CMK (cell line): ENCODE results near the gene ADAMTSL3.
"Not testable (repeated sequence)": the region's sequence is repeated elsewhere in the genome, so short reads cannot be mapped to it uniquely, and the experiment has no call there.

Experiments
- DNase-seq: peaks from one replicate; pipeline ENCODE4 v3.0.0-alpha.2; 2010; ENCODE audit warnings: low read depth

Gene ADAMTSL3

GRCh38 chr15:83698294-83698693 is 44.4 kb downstream of the ADAMTSL3 start:
- DNase-seq: no peak

DNA sequence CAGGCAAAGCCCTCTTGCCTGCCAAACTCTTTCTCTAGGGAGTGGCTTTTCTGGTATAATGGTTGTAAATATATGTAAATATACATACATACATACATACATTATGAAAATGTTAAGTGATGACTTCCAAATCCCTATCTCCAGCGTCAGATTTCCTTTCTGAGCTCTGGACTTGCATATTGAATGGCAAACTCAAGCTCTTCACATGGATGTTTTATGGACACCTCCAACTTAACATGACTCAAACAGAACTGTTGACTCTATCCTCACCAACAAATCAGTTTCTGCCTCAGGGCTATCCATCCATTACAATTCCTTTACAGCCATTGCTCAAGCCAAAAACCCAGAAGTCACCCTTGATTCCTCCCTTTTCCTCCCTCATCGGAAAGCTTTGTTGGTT is 45.1 kb downstream of the ADAMTSL3 start:
- no peak for DNase-seq

DNA sequence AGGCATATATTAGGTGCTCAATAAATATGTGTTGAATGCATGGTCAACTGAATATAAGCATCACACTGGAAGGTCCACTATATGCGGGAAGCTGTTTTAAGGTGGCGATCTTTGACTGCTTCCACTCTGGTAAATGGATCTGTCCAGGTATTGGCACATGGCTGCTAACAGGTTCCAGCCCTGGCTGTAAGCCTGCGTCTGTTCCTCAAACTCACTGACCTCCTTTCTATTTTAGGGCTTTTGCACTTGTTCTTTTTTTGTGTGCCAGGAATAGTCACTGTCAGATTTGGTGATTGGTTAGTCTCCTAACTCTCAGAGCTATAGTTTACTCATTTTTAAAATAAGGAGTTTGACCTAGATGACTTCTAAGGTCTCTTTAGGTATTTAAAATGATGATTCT is 46.2 kb downstream of the ADAMTSL3 start:
- DNase-seq: no peak

DNA sequence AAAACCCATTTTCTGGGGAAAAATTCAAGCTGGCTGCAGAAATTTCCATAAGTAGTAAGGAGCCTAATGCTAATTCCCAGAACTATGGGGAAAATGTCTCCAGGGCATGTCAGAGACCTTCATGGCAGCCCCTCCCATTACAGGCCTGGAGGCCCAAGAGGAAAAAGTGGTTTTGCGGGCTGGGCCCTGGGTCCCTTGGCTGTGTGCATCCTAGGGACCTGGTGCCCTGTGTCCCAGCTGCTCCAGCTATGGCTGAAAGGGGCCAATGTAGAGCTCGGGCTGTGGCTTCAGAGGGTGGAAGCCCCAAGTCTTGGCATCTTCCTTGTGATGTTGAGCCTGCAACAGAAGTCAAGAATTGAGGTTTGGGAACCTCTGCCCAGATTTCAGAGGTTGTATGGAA is 48.4 kb downstream of the ADAMTSL3 start:
- not testable (repeated sequence) for DNase-seq

DNA sequence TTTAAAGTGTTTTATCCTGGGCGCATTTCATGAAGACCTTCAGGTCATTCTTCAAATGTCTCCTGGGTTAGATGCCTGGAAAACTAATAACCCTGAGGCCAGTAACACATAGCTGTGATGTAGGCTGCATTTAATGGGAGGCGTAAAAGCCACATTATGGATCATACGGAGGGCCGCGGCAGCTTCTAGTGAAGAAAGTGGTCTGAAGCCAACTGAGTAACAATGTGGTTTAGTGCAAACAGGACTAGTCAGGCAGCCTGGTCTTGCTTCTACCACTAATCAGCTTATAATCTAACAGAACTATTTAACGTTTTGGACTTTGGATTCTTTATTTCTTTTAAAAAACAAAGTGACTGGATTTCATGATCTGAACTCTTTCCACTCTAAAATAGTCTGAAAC is 54.4 kb downstream of the ADAMTSL3 start:
- no peak for DNase-seq

DNA sequence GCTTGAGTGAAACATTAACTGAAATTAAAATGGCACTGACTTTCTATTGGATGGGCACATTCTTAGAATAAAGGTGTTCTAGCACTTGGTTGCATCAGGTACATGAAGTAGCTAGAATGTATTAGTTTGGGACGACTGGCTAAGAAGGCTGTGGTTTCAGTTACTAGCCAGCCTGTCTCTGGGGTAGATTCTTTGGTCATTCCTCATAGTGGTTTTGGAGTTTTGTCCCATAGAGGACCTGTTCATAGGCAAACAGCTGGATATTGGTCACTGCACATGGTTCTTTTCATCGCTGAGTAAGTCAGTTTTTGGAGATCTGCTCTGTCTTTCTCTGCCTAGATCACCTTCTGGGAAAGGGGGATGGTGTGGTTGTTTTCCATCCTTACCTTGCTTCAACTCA is 55.3 kb downstream of the ADAMTSL3 start:
- DNase-seq: no peak

DNA sequence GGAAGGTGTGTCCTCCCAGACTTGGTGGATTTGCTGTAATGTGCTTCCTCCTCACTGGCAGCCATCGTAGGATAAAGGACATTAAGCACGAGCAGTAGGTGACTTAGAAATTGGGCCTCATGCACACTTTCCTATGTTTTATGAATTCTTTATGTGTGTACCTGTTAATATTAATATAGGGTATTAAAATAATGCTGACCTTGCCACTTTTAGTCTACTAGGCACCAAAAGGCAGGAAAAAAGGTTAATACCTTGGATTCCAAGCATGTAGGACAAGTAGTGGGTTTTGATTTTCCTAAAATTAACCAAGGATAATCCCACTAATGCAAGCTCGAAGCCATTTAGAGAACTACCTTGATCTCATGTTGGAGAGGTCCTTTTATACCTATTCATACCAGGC is 55.9 kb downstream of the ADAMTSL3 start:
- DNase-seq: no peak

DNA sequence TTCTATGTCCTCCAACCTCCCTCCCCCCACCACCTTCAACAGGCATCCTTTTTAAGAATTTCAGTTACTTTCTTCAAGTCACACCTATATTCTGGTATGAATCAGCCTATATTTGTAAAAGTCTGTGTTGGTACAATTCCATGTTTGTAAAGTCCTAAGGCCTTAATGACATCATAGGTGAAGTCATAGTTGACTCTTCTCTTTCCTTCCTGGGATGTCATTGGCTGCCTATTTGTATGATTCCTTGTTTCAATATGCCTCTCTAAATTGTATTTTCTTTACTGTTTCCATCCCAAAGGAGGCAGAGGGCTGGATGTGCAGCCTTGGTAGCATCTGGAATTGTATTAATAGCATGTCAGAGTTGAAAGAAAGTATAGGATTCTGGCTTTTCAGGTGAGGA is 56.5 kb downstream of the ADAMTSL3 start:
- DNase-seq: no peak

- DNase-seq: no peak
These were observed 57.3 kb downstream of the ADAMTSL3 start for GRCh38 chr15:83711236-83711635.

GRCh38 chr15:83713242-83713641 is 59.3 kb downstream of the ADAMTSL3 start:
- DNase-seq: no peak

DNA sequence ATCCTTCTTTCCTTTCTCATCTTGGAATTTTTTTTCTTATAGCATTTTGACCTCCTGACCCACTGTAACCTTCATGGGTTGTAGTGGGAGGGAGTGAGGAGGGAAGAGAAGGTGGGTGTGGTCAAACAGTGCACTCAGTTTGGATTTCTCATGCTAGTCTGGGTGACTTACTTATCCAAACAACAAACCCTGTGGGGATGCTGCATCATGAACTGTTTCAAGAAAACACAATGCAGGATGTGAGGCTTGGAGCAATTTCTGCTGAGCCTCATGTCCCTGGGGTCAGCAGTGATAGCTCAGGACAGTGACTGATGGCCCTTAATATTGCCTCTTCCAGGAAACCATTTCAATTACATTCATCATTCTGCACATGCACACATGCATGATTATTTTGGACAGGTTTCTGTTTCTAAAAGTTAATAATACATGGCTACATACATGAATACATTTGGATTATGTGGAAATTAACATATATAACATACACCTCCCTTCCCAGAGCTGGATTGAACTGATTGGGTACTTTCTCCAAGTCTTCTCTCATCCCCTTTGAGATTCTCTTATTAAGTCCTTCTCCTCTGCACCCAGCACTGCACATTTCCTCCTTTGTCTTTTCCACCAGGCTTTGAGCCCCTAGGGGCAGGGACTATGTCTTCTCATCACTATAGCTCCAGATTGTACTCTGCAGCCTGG is 61.2 kb downstream of the ADAMTSL3 start:
- DNase-seq: no peak

DNA sequence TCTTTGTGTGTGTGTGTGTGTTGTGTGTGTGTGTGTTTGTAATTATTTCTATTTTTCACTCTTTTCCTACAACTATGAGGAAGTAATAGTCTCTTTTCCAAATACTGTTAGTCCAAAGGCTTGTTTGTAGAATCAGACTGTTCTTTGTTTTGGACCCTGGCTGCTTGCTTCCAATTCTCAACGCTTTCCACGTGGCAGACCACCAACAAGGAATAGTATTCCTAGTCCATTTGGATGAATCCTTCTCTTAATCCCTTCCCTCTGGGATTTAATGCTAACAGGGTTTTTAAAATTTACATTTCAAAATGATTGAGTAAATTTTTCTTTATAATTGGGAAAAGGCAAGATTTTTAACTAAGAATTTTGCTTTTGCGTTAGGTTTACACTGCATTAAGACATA is 62.7 kb downstream of the ADAMTSL3 start:
- no peak for DNase-seq

DNA sequence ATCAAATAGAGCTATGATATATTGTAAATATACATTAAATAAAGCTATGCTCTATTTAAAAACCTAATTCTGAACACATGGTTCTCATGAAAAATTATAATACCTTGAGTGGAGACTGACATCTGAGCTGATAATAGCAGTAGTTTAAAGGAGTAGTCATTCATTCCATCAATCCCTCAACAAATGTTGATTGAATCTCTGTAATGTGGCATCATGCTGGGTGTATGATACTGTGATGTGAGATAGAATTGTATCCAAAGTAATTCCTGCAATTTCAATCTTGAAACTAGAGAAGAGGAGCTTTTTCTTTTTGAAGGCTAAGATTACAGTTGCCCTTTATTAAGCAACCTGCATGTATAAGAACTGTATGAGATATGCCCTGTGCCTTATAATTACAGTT is 63.1 kb downstream of the ADAMTSL3 start:
- DNase-seq: no peak

GRCh38 chr15:83720468-83720867 is 66.5 kb downstream of the ADAMTSL3 start:
- DNase-seq: no peak

GRCh38 chr15:83721031-83721430 is 67.1 kb downstream of the ADAMTSL3 start:
- DNase-seq: no peak

GRCh38 chr15:83721981-83722380 is 68.1 kb downstream of the ADAMTSL3 start:
- DNase-seq: no peak

DNA sequence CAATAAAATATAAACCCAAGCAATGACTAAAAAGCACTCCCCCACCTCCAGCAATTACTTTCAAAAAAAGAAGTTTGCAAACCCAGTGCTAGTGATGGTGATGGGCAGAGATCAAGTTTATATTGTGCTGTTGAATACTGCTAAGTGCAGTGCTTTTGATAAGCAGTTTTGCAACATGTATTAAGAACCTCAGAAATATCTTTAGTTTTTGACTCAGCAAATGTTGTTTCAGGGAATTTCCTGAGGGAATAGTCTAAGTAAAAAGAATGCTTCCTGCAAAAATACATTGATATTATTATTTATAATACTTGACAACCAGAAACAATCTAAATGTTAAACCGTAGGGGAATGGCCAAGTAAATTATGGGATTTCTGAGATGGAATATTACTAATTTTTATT is 69.3 kb downstream of the ADAMTSL3 start:
- DNase-seq: no peak

GRCh38 chr15:83732196-83732595 is 78.3 kb downstream of the ADAMTSL3 start:
- DNase-seq: no peak

DNA sequence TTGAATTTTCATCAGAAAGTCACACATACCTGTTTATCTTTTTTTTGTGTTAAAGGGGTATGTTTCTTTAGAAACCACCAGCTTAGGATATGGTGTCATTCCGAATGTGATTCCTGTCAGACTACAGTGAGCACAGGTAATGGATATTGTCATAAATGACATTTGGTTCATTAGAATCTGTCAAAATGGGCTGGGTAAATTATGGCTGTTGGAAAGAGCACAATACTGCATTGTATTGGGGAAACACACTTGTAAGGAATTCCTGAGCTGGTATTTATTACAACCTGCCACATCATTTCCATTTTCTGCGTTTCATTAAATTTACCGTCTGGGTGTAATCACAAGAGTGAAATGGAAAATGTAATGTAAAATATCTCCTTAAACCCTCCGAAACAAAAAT is 78.8 kb downstream of the ADAMTSL3 start:
- no peak for DNase-seq

DNA sequence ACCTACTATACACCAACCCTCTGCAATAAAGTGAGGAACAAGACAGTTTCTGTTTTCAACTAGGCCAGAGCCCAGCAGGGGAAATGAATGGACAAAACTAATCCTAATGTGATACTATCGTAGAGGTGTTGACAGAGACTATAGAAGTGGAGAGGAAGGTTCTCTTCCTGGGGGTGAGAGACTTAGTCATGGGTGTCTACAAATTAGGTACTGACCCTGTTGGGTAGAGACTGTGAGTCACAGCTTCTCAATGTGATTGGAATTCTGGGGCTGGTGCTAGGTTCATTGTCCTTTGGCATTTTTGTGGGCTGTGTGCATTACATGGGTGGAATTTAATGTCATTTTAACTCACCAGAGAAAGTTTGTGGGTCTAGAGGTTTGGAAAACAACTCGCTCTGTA is 79.3 kb downstream of the ADAMTSL3 start:
- no peak for DNase-seq

- no peak for DNase-seq
These were observed 79.8 kb downstream of the ADAMTSL3 start for GRCh38 chr15:83733691-83734090.

DNA sequence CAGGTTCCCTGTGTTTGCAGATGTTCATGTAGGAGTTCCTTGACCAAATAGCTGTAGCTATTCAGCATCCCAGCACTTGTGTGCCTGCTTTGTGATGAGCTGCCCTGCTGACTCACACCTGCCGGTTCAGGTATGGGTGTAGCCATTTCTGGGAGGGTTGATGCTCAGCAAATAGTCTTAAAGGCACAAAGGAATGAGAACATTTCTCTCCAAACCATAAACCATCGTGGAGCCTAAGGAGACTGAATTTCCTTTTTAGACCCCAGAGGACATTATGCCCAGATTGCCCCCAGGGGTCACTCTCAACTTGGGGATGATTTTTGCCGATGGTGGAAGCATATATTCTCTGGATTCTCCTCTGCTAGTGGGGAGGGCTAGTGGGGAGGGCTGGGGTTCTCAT is 80.6 kb downstream of the ADAMTSL3 start:
- no peak for DNase-seq

GRCh38 chr15:83739629-83740028 is 85.7 kb downstream of the ADAMTSL3 start:
- DNase-seq: no peak

DNA sequence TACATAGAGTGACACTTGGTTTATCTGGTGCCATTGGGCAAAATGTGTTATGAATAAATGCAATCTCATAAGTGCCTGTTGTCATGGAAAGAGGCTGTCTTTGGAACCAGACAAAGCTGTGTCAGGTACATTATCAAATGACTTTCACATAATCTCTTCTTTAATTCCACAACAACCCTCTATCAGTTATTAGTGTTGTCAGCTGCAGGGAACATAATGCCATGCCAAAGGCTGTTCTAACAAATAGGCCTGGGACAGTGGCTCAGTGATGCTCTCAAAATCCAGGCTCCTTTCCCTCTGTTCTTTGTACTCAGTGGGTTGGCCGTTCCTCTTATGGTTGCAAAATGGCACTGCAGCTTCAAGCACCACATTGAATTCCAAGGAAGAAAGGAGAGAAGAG is 91.8 kb downstream of the ADAMTSL3 start:
- DNase-seq: no peak

DNA sequence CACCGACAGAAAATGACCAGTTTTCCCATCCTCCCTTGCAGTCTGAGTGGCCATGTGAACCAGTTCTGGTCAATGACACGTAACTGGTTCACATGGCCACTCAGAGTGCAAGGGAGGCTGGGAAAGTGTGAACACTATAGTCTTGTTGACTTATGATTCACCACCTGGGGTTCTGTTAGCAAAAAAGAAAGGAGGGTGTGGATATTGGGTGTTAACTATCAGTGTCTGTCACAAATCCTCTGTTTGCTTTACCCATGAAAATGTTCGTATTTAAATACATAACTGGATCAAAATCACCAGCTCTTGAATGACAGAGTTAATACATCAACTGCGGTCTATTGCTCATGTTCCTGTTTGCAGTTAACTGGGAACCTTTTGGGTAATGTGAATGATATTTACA is 92.3 kb downstream of the ADAMTSL3 start:
- DNase-seq: no peak
